GM23248 (cell line): ENCODE measurements around the gene HSPG2.

Source experiments
- EZH2 ChIP-seq: fragments of 200-600 bp; sonication (generic); IDR thresholded peaks from 2 replicates; pipeline ENCODE4 v1.6.1; 2018; ENCODE audit warnings: antibody characterized with exemption, mild to moderate bottlenecking; ENCODE audit not compliant: insufficient read depth, poor library complexity, severe bottlenecking
- EZH2phosphoT487 ChIP-seq: fragments of 200-600 bp; sonication (generic); IDR thresholded peaks from 2 replicates; pipeline ENCODE4 v1.6.1; 2018; ENCODE audit warnings: antibody characterized with exemption, moderate library complexity, mild to moderate bottlenecking, low read depth; ENCODE audit not compliant: insufficient read depth

DNA sequence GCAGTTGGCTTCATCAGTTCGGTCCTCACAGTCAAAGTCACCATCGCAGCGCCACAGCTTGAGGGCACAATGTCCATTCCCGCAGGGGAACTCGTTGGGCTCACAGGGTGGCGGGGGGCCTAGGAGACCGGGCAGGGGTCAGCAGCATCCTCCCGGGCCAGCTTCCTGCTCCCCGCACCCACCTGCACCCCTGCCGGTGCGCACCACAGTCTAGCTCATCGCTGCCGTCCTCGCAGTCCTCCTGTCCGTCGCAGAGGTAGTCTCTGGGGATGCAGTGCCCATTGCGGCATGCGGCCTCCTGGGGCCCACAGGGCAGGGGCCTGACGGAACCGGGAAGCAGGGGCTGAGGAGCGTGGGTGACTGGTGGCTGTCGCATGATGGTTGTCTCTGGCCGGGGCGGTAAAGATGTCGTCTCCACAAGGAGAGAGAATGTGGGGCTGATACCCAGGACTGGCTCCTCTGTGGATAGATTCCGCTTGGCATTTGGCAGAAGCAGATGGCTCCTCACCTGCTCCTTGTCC is 49.8 kb downstream of the HSPG2 start:
- no peak for TF ChIP-seq EZH2
- TF ChIP-seq EZH2phosphoT487 = no peak
